H9 (cell line): Measurements from ENCODE around the gene MGLL. TPM values are rescaled to one million over a fixed set of nuclear protein-coding genes. Genes with fewer than 3 reads are reported as not detected.

Experiments used
- DNase-seq: peaks from one replicate; pipeline ENCODE4 v3.0.0-alpha.2; 2017
- H2AFZ ChIP-seq: one replicate; pipeline ENCODE4 v1.6.1; 2013; ENCODE audit warnings: mild to moderate bottlenecking, low read length, control low read depth, moderate library complexity
- H2AK5ac ChIP-seq: 2 replicates; pipeline ENCODE4 v1.6.1; 2013; ENCODE audit warnings: low read length, control low read depth, mixed read lengths; ENCODE audit not compliant: insufficient read length
- H2BK120ac ChIP-seq: one replicate; pipeline ENCODE4 v1.6.1; 2013; ENCODE audit warnings: low read depth, mild to moderate bottlenecking, low read length, control low read depth, inconsistent platforms; ENCODE audit not compliant: poor library complexity, severe bottlenecking
- H2BK12ac ChIP-seq: 2 replicates; pipeline ENCODE4 v1.6.1; 2013; ENCODE audit warnings: low read length, control low read depth, mixed read lengths, low read depth; ENCODE audit not compliant: insufficient read length
- H2BK15ac ChIP-seq: 2 replicates; pipeline ENCODE4 v1.6.1; 2013; ENCODE audit warnings: low read depth, low read length, control low read depth
- H2BK20ac ChIP-seq: one replicate; pipeline ENCODE4 v1.6.1; 2013; ENCODE audit warnings: low read depth, mild to moderate bottlenecking, low read length, control low read depth, inconsistent platforms; ENCODE audit not compliant: poor library complexity, severe bottlenecking
- H2BK5ac ChIP-seq: 2 replicates; pipeline ENCODE4 v1.6.1; 2013; ENCODE audit warnings: low read length, control low read depth, mixed read lengths; ENCODE audit not compliant: insufficient read length
- H3K14ac ChIP-seq: 2 replicates; pipeline ENCODE4 v1.6.1; 2013; ENCODE audit warnings: low read length, control low read depth; ENCODE audit not compliant: insufficient read depth
- H3K18ac ChIP-seq: 2 replicates; pipeline ENCODE4 v1.6.1; 2013; ENCODE audit warnings: low read depth, mild to moderate bottlenecking, mixed read lengths, low read length, control low read depth; ENCODE audit not compliant: insufficient read length
- H3K23ac ChIP-seq: 2 replicates; pipeline ENCODE4 v1.6.1; 2013; ENCODE audit warnings: low read length, control low read depth, mixed read lengths, low read depth; ENCODE audit not compliant: insufficient read length
- H3K23me2 ChIP-seq: 2 replicates; pipeline ENCODE4 v1.6.1; 2013; ENCODE audit warnings: low read depth, mild to moderate bottlenecking, mixed read lengths, low read length, control low read depth; ENCODE audit not compliant: insufficient read length, poor library complexity, severe bottlenecking
- H3K27ac ChIP-seq: 2 replicates; pipeline ENCODE4 v1.5.1; 2013; ENCODE audit warnings: low read length, control low read depth, mixed read lengths, low read depth; ENCODE audit not compliant: insufficient read length
- H3K27me3 ChIP-seq: 2 replicates; pipeline ENCODE4 v1.6.1; 2013; ENCODE audit warnings: low read length, control low read depth, inconsistent platforms; ENCODE audit not compliant: insufficient read depth
- H3K4ac ChIP-seq: 2 replicates; pipeline ENCODE4 v1.6.1; 2013; ENCODE audit warnings: low read depth, mild to moderate bottlenecking, control low read depth, inconsistent platforms, low read length, moderate library complexity
- H3K4me1 ChIP-seq: 2 replicates; pipeline ENCODE4 v1.6.1; 2013; ENCODE audit warnings: low read length, control low read depth, inconsistent platforms; ENCODE audit not compliant: insufficient read depth
- H3K4me2 ChIP-seq: 2 replicates; pipeline ENCODE4 v1.6.1; 2013; ENCODE audit warnings: low read length, control low read depth, mixed read lengths; ENCODE audit not compliant: insufficient read length, insufficient read depth
- H3K56ac ChIP-seq: 2 replicates; pipeline ENCODE4 v1.6.1; 2013; ENCODE audit warnings: low read depth, mild to moderate bottlenecking, mixed read lengths, low read length, control low read depth; ENCODE audit not compliant: insufficient read length
- H3K79me1 ChIP-seq: 2 replicates; pipeline ENCODE4 v1.6.1; 2013; ENCODE audit warnings: low read depth, mild to moderate bottlenecking, moderate library complexity, low read length, control low read depth, inconsistent platforms; ENCODE audit not compliant: insufficient read depth, poor library complexity, severe bottlenecking
- H3K79me2 ChIP-seq: 2 replicates; pipeline ENCODE4 v1.6.1; 2013; ENCODE audit warnings: low read length, control low read depth, inconsistent platforms; ENCODE audit not compliant: insufficient read depth
- H3K9ac ChIP-seq: 2 replicates; pipeline ENCODE4 v1.6.1; 2013; ENCODE audit warnings: low read length, control low read depth, mixed read lengths; ENCODE audit not compliant: insufficient read length; ENCODE audit errors: extremely low read depth
- H3K9me3 ChIP-seq: one replicate; pipeline ENCODE4 v1.6.1; 2013; ENCODE audit warnings: low read depth, low read length, inconsistent platforms; ENCODE audit not compliant: control insufficient read depth
- H3T11ph ChIP-seq: one replicate; pipeline ENCODE4 v1.6.1; 2013; ENCODE audit warnings: mild to moderate bottlenecking, low read length, control low read depth, inconsistent platforms
- H4K20me1 ChIP-seq: one replicate; pipeline ENCODE4 v1.6.1; 2013; ENCODE audit not compliant: control insufficient read depth, insufficient read length, insufficient read depth
- H4K5ac ChIP-seq: 2 replicates; pipeline ENCODE4 v1.6.1; 2013; ENCODE audit warnings: low read depth, mild to moderate bottlenecking, mixed read lengths, low read length, control low read depth; ENCODE audit not compliant: insufficient read length
- H4K8ac ChIP-seq: replicated peaks from 2 replicates; pipeline ENCODE4 v1.6.1; 2013; ENCODE audit warnings: low read length, control low read depth, mixed read lengths, low read depth; ENCODE audit not compliant: insufficient read length
- H4K91ac ChIP-seq: 2 replicates; pipeline ENCODE4 v1.6.1; 2013; ENCODE audit warnings: low read depth, mild to moderate bottlenecking, moderate library complexity, mixed read lengths, low read length, control low read depth; ENCODE audit not compliant: insufficient read length
- H3K27ac Mint-ChIP-seq, 3 experiments: 2 replicates in 2 of 3; 3 replicates in 1 of 3; pipeline ENCODE4 v1.8.0; 2020 to 2021; ENCODE audit warnings: mixed read lengths in 3 of 3, mild to moderate bottlenecking in 1 of 3, moderate library complexity in 1 of 3
- H3K27me3 Mint-ChIP-seq: 2 replicates; pipeline ENCODE4 v1.8.0; 2021; ENCODE audit warnings: low read depth, mild to moderate bottlenecking, moderate library complexity, mixed read lengths
- H3K36me3 Mint-ChIP-seq, 3 experiments: 2 replicates in 2 of 3; 3 replicates in 1 of 3; pipeline ENCODE4 v1.8.0; 2020 to 2021; ENCODE audit warnings: low read depth in 3 of 3, mixed read lengths in 3 of 3; ENCODE audit not compliant: insufficient read depth in 1 of 3
- H3K4me1 Mint-ChIP-seq, 2 experiments: 2 replicates each; pipeline ENCODE4 v1.8.0; 2020; ENCODE audit warnings: mixed read lengths in 2 of 2
- H3K4me3 Mint-ChIP-seq, 2 experiments: 2 replicates in 1 of 2; 3 replicates in 1 of 2; pipeline ENCODE4 v1.8.0; 2020 to 2021; ENCODE audit warnings: mild to moderate bottlenecking in 2 of 2, mixed read lengths in 2 of 2, moderate library complexity in 1 of 2
- H3K9me3 Mint-ChIP-seq, 2 experiments: 2 replicates in 1 of 2; 3 replicates in 1 of 2; pipeline ENCODE4 v1.8.0; 2020; ENCODE audit warnings: mild to moderate bottlenecking in 2 of 2, mixed read lengths in 2 of 2, moderate library complexity in 1 of 2
- WGBS: extraction: QIAGEN DNeasy Blood & Tissue Kit; methylation state at CpG from one replicate; pipeline ENCODE4 v1.1.7; 2013; ENCODE audit warnings: missing lambda C conversion rate, low lambda C conversion rate, mixed read lengths; ENCODE audit not compliant: insufficient read length; ENCODE audit errors: extremely low coverage; 5-methylcytosine and 5-hydroxymethylcytosine counted together
- total RNA-seq: library from RNA; stranded (reverse); gene quantifications from 2 replicates; pipeline ENCODE4 v1.2.1, GENCODE V29; 2021
- TF ChIP-seq, protein P1 (sequence below): fragments of 200-600 bp; sonication (generic); conservative IDR thresholded peaks from 3 replicates; pipeline ENCODE4 v1.8.0; 2021; ENCODE audit warnings: antibody characterized with exemption, mild to moderate bottlenecking

The MGLL gene
- total RNA-seq, 1 experiment from 2014 or later, result 0.11 TPM

- Histone ChIP-seq H3K23ac (no peak overlapping the region), H2BK12ac (no peak overlapping the region)
Measured at GRCh38 chr3:127773752-127774395, 48.4 kb downstream of the MGLL start.

More at GRCh38 chr3:127773752-127774395, 48.4 kb downstream of the MGLL start:
- H3K27me3 ChIP-seq, result no peaks in the 10 kb centered on the region
- TF ChIP-seq, protein P1, sequence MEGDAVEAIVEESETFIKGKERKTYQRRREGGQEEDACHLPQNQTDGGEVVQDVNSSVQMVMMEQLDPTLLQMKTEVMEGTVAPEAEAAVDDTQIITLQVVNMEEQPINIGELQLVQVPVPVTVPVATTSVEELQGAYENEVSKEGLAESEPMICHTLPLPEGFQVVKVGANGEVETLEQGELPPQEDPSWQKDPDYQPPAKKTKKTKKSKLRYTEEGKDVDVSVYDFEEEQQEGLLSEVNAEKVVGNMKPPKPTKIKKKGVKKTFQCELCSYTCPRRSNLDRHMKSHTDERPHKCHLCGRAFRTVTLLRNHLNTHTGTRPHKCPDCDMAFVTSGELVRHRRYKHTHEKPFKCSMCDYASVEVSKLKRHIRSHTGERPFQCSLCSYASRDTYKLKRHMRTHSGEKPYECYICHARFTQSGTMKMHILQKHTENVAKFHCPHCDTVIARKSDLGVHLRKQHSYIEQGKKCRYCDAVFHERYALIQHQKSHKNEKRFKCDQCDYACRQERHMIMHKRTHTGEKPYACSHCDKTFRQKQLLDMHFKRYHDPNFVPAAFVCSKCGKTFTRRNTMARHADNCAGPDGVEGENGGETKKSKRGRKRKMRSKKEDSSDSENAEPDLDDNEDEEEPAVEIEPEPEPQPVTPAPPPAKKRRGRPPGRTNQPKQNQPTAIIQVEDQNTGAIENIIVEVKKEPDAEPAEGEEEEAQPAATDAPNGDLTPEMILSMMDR, result no peak
- H3K14ac ChIP-seq, result peak overlapping the region; percentile 16; the same call in 1 of the 2 replicates
- no peaks in the 10 kb centered on the region for H3K23me2 ChIP-seq
- Mint-ChIP-seq H3K9me3 (peaks cover 0 to 11% of the 10 kb centered on the region in 2 experiments; a peak in 4 of 5 replicates), H3K36me3 (peaks cover 0 to 4% (median 3%) of the 10 kb centered on the region in 3 experiments; a peak in 2 of 7 replicates), H3K4me1 (peaks cover 3 to 13% of the 10 kb centered on the region in 2 experiments; a peak in 3 of 4 replicates), H3K27me3 (peaks cover 1% of the 10 kb centered on the region), H3K4me3 (no peak overlapping the region), H3K27ac (no peak overlapping the region; a peak in 1 of 7 replicates)
- no peak overlapping the region for H3K4me2 ChIP-seq
- H3K79me2 ChIP-seq, result no peaks in the 10 kb centered on the region
- H4K91ac ChIP-seq, result no peak overlapping the region
- H4K5ac ChIP-seq, result no peak overlapping the region
- no peak overlapping the region for H3K18ac ChIP-seq
- no peak overlapping the region for H3K9ac ChIP-seq
- H2AFZ ChIP-seq, result no peak overlapping the region
- H3K4ac ChIP-seq, result no peak overlapping the region
- H4K8ac ChIP-seq, result no peak overlapping the region
- no peak overlapping the region for H3T11ph ChIP-seq
- H2BK5ac ChIP-seq, result no peak overlapping the region
- H2BK15ac ChIP-seq, result no peak overlapping the region
- no peak overlapping the region for H2BK20ac ChIP-seq
- no peaks in the 10 kb centered on the region for H4K20me1 ChIP-seq
- H3K9me3 ChIP-seq, result no peaks in the 10 kb centered on the region
- DNase-seq, result no peak
- H3K27ac ChIP-seq, result no peak overlapping the region
- H2AK5ac ChIP-seq, result no peak overlapping the region
- H2BK120ac ChIP-seq, result no peak overlapping the region
- WGBS, result no CpG with 5 or more reads among the region's 8 CpGs
- H3K56ac ChIP-seq, result no peak overlapping the region
- H3K79me1 ChIP-seq, result no peaks in the 10 kb centered on the region
- H3K4me1 ChIP-seq, result no peaks in the 10 kb centered on the region
